NCI-H82 treated with DMSO at 0.1 percent for 48 hours (cell line): Measurements from ENCODE around the gene MTHFR.

Experiments
- DNase-seq: peaks from one replicate; lab custom pipeline; 2025; ENCODE audit not compliant: unreplicated experiment; lab: John Stamatoyannopoulos, UW

MTHFR gene

DNA sequence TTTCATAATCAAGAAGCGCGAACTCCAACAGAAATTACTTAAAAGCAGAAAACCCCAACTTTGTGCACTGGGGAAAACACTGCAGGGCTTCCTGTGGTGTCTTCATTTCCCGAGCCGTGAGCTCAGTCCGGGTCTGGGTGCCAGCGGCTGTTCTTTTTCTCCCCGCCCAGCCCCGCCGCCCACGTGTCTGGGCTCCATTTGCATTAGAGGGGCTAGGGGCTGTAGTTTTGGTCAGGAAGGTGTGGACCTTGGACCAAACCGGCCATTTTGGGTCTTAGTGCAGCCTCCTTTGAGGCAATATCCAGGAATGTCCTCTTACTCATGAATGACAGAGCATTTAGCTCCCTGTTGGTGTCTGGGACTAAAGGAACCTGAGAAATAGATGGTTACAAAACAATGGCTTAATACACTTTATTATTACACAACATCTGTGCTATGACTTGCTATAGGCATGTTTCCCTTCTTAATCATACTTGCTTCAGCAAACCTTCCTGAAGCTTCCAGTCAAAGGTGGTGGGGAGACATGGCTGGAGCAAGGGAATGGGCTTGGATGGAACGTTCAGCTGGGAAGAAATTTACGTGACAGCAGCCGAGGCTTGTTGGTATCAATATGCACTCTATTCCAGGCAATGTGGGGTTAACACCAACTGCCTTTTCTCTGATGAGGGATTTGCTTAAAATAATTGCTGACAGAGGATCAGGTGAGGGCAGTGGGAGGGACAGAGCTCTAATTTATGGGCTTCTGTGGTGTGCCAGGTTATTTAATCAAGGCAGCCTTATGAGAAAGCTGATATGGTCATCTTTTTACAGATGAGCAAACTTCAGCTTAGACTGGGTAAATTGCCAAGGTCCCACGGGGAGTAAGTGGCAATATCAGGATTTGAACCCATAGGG is 68.8 kb downstream of the MTHFR start:
- peak; percentile 40 for DNase-seq

DNA sequence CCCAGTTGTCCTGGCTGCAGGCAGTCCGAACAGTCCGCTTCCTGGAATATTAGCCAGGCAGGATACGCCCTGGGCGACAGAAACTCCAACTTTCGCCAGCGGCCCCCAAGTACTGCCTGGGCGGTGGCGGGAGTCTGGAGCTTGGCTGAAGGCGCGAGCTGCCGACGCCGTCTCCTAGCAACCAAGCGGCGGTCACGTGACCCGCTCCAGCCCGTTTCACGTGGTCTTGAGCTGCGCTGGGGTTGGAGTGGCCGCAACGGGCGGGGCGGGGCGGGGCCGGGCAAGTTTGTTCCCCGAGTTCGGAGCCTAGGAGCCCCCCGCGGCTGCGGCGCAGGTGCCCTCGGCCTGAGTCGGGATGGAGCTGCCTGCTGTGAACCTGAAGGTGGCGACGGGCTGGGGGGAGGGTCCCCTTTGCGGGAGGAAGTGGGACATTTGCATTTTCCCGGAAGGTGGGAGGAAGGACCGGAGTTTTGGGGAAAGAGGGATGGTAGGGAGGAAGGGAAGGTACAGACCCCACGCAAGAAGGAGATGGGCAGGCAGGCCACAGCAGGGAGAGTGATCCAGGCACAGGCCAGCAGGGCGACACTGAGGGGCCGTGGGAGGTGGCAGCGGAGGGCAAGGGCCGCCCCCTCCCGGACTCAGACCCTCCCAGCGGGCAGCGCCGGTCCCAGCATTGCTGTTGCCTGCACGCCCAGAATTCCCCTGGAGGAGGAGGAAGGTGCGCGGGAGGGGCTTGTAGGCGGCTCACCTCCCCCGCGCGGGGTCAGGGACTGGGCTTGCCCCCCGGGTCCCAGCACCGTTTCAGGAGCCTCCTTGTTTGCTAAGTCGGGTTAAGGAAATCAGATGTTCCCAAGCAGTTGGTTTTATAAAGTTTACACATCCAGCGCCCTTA is 69.7 kb downstream of the MTHFR start, which contains the start of gene AGTRAP:
AGTRAP (plus strand) TSS at position 283 of the 892 bp plus-strand sequence; CDS start at position 356, 73 bp downstream.
- peak; percentile 79 for DNase-seq
